Epithelial cell of proximal tubule (primary cell): ENCODE results near the gene MEOX1. TPM values are rescaled to one million over a fixed set of nuclear protein-coding genes. Genes with fewer than 3 reads are reported as not detected.

Experiments
- DNase-seq: peaks from one replicate; pipeline ENCODE4 v3.0.0-alpha.2; 2011; ENCODE audit warnings: low read depth
- H3K4me3 ChIP-seq: 2 replicates; pipeline ENCODE4 v1.5.1; 2011; ENCODE audit warnings: low read depth, mild to moderate bottlenecking, low read length
- total RNA-seq: library from RNA; depleted of rRNA; stranded (reverse); fragments of >200 nt; gene quantifications from 2 replicates; pipeline ENCODE4 v1.2.3, GENCODE V29; 2015
- TF ChIP-seq, protein P1 (sequence below): conservative IDR thresholded peaks from 2 replicates; pipeline ENCODE4 v1.5.1; 2012; ENCODE audit warnings: low read depth, mild to moderate bottlenecking, low read length

Gene MEOX1
- total RNA-seq, 1 donor from 2014 or later: not detected

GRCh38 chr17:43644081-43644480 is 17.6 kb downstream of the MEOX1 start:
- TF ChIP-seq, protein P1, sequence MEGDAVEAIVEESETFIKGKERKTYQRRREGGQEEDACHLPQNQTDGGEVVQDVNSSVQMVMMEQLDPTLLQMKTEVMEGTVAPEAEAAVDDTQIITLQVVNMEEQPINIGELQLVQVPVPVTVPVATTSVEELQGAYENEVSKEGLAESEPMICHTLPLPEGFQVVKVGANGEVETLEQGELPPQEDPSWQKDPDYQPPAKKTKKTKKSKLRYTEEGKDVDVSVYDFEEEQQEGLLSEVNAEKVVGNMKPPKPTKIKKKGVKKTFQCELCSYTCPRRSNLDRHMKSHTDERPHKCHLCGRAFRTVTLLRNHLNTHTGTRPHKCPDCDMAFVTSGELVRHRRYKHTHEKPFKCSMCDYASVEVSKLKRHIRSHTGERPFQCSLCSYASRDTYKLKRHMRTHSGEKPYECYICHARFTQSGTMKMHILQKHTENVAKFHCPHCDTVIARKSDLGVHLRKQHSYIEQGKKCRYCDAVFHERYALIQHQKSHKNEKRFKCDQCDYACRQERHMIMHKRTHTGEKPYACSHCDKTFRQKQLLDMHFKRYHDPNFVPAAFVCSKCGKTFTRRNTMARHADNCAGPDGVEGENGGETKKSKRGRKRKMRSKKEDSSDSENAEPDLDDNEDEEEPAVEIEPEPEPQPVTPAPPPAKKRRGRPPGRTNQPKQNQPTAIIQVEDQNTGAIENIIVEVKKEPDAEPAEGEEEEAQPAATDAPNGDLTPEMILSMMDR: no peak
- DNase-seq: no peak
- no peak overlapping the region for H3K4me3 ChIP-seq

DNA sequence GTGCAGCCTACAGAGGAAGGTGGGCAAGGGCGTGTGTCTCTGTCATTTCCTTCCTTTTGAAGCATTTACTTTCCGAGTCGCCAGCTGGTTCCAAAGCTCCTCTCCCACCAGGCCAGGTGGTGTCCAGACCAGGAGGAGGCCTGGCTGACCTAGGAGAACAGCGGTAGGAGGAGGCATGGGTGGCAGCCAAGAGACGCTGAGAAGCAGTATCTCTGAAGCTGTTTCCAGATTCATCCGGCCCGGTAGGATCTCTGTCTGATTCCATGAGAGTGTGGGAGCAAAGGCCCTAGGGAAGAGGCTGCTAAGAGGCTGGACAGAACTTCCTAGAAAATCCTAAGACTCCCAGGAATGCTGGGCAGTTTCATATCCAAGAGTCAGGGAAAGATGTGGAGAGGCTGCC is 20.3 kb downstream of the MEOX1 start:
- DNase-seq: no peak
- TF ChIP-seq, protein P1: no peak
- no peak overlapping the region for H3K4me3 ChIP-seq

DNA sequence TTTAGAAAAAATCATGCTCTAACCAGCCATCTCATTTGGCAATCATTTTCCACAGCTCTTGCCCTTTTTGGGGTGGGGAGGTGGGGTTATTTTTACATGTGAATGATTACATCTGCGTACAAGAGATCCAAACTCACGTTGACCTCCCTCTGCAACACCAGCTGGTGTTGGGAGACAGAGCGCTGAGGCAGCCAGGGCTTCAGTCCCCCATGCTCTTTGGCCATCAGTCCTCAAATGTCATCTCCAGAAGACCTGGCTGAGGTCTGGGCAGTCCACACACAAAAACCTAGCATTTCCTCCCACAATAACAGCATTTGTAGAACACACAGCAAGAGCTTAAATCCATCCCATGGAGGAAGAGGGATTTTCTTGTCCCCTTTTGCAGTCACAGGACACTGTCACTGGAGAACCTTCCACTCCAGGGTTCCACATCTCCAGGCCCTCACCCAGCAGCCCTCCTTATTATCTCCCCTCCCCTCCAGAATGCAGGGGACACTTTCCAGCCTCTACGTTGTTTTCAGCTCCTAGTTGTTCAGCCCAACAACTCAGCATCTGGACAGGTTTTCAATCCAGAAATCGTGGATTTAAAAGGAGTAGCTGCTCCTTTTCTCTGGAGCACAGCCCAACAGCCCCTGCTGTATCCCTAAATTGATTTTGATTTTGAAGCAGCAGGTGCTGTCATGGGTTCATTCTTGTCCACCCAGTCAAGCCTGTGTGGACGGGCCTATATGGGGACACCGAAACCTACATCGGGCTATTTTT is 21.1 kb downstream of the MEOX1 start:
- no peak for DNase-seq
- TF ChIP-seq, protein P1: no peak
- no peak overlapping the region for H3K4me3 ChIP-seq

DNA sequence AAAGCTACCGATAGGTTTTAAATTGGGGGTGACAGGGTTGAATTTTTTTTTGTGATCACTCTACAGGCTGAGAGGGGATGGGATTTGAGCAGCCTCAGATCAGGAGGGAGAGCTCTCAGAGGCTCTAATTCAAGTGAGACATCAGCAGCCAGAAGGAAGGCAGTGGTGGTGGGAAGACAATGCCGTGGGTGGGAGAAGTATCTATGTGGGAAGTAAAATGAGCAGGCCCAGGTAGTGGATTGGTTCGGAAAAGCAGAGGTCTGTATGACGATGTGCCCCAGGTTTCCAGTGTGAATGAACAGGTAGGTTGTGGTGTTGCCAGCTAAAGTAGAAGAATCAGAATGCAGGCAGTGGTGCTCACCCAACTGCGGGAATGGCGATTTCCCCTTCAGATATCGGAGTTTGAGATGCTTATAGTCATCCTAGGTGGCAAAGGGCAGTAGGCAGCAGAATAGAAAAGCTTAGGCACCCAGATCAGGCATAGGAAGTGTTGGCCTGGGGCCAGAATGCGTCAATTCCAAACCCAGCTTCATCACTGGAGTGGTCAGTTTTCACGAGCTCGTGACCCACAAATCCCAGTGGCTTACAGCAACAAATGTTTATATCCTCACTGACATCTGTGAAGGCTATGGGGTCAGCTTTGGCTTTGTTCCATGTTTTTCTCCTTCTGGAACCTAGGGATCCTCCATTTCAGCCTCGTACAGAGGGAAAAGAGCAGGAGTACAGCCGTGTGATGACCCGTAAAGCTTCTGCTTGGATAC is 24.0 kb downstream of the MEOX1 start:
- no peak overlapping the region for H3K4me3 ChIP-seq
- TF ChIP-seq, protein P1: no peak
- DNase-seq: no peak

DNA sequence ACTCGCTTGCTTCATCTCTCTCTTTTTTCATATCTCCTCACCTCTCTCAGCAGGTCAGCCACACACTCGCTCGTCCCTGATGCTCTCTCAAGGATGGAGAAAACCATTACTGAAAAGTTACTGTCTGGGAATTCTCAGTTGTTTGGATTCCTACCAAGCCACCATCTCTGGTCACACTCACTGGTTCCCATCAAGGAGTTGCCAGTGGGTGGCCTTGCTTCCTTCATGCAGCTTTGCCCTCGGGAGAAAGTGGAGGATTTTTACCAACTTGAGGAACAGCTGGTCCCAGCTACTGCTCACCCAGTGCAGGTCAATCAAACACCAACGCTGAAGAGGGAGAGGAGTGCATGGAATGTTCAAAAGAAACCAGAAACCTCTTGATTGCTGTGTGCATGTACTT is 25.3 kb downstream of the MEOX1 start:
- no peak for DNase-seq
- TF ChIP-seq, protein P1: no peak
- H3K4me3 ChIP-seq: no peak overlapping the region

DNA sequence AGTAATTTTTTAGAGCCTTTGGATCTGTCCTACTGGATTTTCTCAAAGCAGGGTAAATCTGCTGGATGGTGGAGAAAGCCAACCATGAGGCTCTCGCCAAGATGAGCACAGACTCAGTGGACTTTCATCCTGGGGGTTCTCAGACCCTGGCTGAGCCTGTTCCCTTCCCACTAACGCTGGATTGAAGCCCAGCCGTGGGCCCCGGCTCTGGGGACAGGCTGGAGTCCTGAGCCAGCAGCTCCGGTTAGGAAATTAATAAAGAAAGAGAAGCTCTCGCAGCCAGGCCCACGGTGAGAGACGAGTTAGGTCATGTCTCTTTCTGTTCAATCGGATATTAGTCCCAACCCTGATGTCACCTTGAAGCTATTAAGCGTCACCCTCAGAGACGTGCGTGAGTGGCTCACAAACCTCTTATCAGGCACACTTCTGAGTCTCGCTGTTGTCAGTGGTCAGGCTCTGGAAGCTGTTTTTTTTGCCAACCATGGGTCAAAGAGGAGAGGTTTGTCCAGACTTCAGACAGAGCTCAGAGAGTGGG is 27.1 kb downstream of the MEOX1 start:
- TF ChIP-seq, protein P1: no peak
- DNase-seq: no peak
- H3K4me3 ChIP-seq: no peak overlapping the region

GRCh38 chr17:43632221-43632620 is 29.5 kb downstream of the MEOX1 start:
- TF ChIP-seq, protein P1: no peak
- DNase-seq: no peak
- H3K4me3 ChIP-seq: no peak overlapping the region
